Neural crest cell (in vitro differentiated cells): ENCODE data around the gene NDUFB11. TPM values are rescaled to one million over a fixed set of nuclear protein-coding genes. Genes with fewer than 3 reads are reported as not detected.

Source experiments
- DNase-seq: peaks from one replicate; pipeline ENCODE4 v3.0.0; 2021; ENCODE audit warnings: low read depth, mixed read lengths, low spot score
- H3K27ac Mint-ChIP-seq: one replicate; pipeline ENCODE4 v1.8.0; 2021; ENCODE audit warnings: mild to moderate bottlenecking, mixed read lengths; ENCODE audit not compliant: unreplicated experiment
- H3K27me3 Mint-ChIP-seq: 2 replicates; pipeline ENCODE4 v1.8.0; 2021; ENCODE audit warnings: low read depth, mild to moderate bottlenecking, mixed read lengths
- H3K36me3 Mint-ChIP-seq: 2 replicates; pipeline ENCODE4 v1.8.0; 2021; ENCODE audit warnings: low read depth, mild to moderate bottlenecking, mixed read lengths
- H3K4me1 Mint-ChIP-seq: 2 replicates; pipeline ENCODE4 v1.8.0; 2021; ENCODE audit warnings: mixed read lengths
- H3K4me3 Mint-ChIP-seq: one replicate; pipeline ENCODE4 v1.8.0; 2021; ENCODE audit warnings: mild to moderate bottlenecking, mixed read lengths
- H3K9me3 Mint-ChIP-seq: 2 replicates; pipeline ENCODE4 v1.8.0; 2021; ENCODE audit warnings: mixed read lengths
- total RNA-seq: library from RNA; stranded (reverse); gene quantifications from 2 replicates; pipeline ENCODE4 v1.2.1, GENCODE V29; 2021
- TF ChIP-seq, protein P1 (sequence below): fragments of 200-600 bp; sonication (generic); conservative IDR thresholded peaks from 2 replicates; pipeline ENCODE4 v1.5.0; 2021; ENCODE audit warnings: antibody characterized with exemption, mild to moderate bottlenecking

Gene NDUFB11
- total RNA-seq, 1 donor from 2014 or later = 115 TPM

DNA sequence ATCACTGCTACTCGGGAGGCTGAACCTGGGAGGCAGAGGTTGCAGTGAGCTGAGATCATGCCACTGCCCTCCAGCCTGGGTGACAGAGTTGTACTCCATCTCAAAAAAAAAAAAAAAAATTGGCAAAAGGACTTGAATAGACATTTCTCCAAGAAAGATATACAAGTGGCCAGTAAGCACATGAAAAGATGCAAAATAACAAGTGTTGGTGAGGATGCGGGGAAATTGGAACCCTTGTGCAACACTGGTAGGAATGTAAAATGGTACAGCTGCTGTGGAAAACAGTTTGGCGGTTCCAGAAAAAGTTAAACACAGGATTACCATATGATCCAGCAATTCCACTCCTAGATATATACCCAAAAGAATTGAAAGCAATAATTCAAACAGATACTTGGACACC lies 19.9 kb upstream of the NDUFB11 start:
- TF ChIP-seq, protein P1, sequence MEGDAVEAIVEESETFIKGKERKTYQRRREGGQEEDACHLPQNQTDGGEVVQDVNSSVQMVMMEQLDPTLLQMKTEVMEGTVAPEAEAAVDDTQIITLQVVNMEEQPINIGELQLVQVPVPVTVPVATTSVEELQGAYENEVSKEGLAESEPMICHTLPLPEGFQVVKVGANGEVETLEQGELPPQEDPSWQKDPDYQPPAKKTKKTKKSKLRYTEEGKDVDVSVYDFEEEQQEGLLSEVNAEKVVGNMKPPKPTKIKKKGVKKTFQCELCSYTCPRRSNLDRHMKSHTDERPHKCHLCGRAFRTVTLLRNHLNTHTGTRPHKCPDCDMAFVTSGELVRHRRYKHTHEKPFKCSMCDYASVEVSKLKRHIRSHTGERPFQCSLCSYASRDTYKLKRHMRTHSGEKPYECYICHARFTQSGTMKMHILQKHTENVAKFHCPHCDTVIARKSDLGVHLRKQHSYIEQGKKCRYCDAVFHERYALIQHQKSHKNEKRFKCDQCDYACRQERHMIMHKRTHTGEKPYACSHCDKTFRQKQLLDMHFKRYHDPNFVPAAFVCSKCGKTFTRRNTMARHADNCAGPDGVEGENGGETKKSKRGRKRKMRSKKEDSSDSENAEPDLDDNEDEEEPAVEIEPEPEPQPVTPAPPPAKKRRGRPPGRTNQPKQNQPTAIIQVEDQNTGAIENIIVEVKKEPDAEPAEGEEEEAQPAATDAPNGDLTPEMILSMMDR = no peak
- DNase-seq = no peak
- no peaks in the 10 kb centered on the region for H3K27me3 Mint-ChIP-seq
- no peaks in the 10 kb centered on the region for H3K4me1 Mint-ChIP-seq
- H3K36me3 Mint-ChIP-seq = peaks cover 22% of the 10 kb centered on the region
- no peak overlapping the region for H3K4me3 Mint-ChIP-seq
- H3K27ac Mint-ChIP-seq = no peak overlapping the region
- peaks cover 9% of the 10 kb centered on the region for H3K9me3 Mint-ChIP-seq

DNA sequence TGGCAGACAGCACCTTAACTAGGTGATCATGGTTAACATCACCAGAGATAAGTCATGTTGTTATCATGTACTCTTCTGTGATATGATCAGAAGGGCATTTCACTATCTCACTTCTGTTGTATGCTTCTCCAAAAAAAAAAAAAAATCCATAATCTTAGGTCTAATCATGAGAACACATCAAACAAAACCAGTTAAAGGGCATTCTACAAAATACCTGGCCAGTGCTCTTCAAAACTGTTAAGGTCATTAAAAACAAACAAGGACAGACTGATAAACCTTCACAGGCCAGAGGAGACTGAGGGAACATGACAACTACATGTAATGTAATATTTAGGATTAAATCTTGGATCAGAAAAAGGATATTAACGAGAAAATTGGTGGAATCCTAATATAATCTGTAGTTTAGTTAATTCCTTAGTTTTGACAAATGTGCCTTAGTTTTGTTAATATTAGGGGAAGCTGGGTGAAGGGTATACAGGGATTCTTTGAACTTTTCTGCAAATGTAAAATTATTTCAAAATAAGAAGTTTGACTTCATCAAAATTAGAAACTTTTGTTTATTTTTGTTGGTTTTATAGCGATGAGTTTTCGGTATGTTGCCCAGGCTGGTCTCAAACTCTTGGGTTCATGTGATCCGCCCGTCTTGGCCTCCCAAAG lies 18.6 kb upstream of the NDUFB11 start:
- peaks cover 11% of the 10 kb centered on the region for H3K9me3 Mint-ChIP-seq
- H3K27me3 Mint-ChIP-seq = no peaks in the 10 kb centered on the region
- no peaks in the 10 kb centered on the region for H3K4me1 Mint-ChIP-seq
- H3K27ac Mint-ChIP-seq = no peak overlapping the region
- H3K4me3 Mint-ChIP-seq = no peak overlapping the region
- TF ChIP-seq, protein P1 = no peak
- H3K36me3 Mint-ChIP-seq = peaks cover 24% of the 10 kb centered on the region
- no peak for DNase-seq

DNA sequence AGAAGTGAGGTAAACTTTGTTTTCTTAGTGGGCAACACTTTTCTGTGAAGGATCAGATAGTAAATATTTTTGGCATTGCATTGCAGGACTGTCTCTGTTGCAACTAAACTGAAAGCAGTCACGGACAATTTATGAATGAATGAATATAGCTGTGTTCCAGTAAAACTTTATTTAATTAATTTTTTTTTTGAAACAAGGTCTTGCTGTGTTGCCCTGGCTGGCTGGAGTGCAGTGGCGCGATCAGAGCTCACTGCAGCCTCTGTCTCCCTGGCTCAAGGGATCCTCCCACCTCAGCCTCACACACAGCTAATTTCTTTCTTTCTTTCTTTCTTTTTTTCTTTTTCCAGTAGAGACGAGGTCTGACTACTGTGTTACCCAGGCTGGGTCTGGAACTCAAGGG lies 16.3 kb upstream of the NDUFB11 start:
- peaks cover 35% of the 10 kb centered on the region for H3K36me3 Mint-ChIP-seq
- no peak overlapping the region for H3K4me3 Mint-ChIP-seq

DNA sequence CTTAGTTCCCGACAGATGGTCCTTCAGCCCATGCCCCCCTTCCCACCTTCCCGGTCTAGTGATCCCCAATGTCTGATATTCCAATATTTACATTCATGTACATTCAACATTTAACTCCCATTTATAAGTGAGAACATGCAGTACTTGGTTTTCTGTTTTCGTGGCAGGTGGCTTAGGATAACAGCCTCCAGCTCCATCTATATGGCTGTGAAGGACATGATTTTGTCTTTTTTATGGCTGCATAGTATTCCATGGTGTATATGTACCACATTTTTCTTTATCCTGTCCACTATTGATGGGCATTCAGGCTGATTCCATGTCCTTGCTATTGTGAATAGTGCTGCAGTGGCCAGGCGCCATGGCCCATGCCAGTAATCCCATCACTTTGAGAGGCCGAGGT lies 14.3 kb upstream of the NDUFB11 start:
- DNase-seq = no peak
- H3K4me3 Mint-ChIP-seq = no peak overlapping the region
- no peaks in the 10 kb centered on the region for H3K4me1 Mint-ChIP-seq
- TF ChIP-seq, protein P1 = no peak
- H3K27me3 Mint-ChIP-seq = no peaks in the 10 kb centered on the region
- peaks cover 26% of the 10 kb centered on the region for H3K36me3 Mint-ChIP-seq
- H3K9me3 Mint-ChIP-seq = peaks cover 5% of the 10 kb centered on the region
- H3K27ac Mint-ChIP-seq = no peak overlapping the region

More for the DNA sequence above, 16.3 kb upstream of the NDUFB11 start:
- Mint-ChIP-seq H3K4me1 (no peaks in the 10 kb centered on the region), H3K27me3 (no peaks in the 10 kb centered on the region), H3K27ac (no peak overlapping the region), H3K9me3 (peaks cover 11% of the 10 kb centered on the region)
- no peak for DNase-seq
- TF ChIP-seq, protein P1 = no peak

DNA sequence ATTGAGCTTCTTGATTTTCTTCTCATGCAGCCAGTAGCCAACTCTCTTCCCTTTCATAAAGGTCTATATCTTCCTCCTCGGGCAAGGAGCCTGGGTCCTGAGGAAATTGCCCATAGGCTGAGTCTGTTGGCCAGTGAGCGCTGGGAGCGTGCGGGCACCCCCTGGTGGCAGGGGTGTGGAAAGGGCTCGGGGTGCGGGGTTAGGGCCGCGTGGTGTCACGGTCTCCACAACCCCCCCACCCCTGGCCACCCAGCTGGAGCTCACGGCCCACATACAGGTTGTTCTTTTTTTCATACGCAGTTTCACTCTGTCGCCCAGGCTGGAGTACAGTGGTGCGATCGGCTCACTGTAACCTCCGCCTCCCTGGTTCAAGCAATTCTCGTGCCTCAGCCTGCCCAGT lies 13.6 kb upstream of the NDUFB11 start:
- Mint-ChIP-seq H3K9me3 (peaks cover 5% of the 10 kb centered on the region), H3K27me3 (no peaks in the 10 kb centered on the region), H3K36me3 (peaks cover 26% of the 10 kb centered on the region), H3K4me1 (no peaks in the 10 kb centered on the region), H3K27ac (no peak overlapping the region), H3K4me3 (no peak overlapping the region)
- no peak for DNase-seq
- TF ChIP-seq, protein P1 = no peak
